NCI-H510A treated with DMSO at 0.1 percent for 48 hours (cell line): ENCODE results near the gene HNRNPH1.
A peak's percentile ranks its signal among the peaks of the same experiment; 100 is the strongest.

Source experiments
- DNase-seq: peaks from one replicate; lab custom pipeline; 2025; lab: John Stamatoyannopoulos, UW

HNRNPH1 gene

GRCh38 chr5:179603308-179603707, 20.2 kb downstream of the HNRNPH1 start:
- no peak for DNase-seq

DNA sequence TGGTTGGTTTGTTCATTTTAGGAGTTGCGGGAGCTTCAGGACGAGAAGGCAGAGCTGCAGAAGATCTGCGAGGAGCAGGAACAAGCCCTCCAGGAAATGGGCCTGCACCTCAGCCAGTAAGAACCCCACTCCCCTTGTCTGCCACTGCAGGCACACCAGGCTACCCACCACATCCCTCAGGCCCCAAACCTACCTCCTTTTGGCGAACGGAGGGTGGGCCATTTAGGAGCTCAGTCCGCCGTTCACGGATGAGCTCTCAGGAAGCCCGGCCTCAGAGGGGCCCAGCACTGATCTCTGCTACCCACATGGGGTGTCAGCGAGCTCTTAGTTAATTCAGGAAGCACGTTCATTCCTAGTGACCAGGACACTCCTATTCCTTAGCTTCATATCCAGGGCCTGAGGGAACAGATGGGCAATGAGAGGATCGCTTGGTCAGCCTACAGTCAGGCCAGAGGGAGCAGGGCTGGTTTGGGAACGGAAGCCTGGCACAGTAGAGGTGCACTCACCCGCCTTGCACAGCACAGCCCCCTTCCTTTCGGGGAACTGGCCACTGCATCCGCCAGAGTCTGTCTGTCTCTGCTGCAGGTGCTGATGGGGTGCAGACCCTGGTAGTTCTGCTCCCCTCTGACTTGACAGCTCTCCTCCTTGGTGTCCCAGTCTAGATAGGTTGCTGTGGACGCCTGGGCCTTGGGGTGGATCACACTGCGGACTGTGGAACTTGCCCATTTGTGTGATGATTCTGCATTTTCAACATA, 21.4 kb downstream of the HNRNPH1 start:
- no peak for DNase-seq

GRCh38 chr5:179599973-179600372, 23.5 kb downstream of the HNRNPH1 start:
- no peak for DNase-seq

- no peak for DNase-seq
These were observed 23.9 kb downstream of the HNRNPH1 start for GRCh38 chr5:179599566-179599965.

- no peak for DNase-seq
These were observed 24.4 kb downstream of the HNRNPH1 start for GRCh38 chr5:179599100-179599499.

GRCh38 chr5:179596421-179596820, 27.1 kb downstream of the HNRNPH1 start:
- DNase-seq = peak; percentile 60

GRCh38 chr5:179595916-179596315, 27.6 kb downstream of the HNRNPH1 start:
- DNase-seq = no peak

DNA sequence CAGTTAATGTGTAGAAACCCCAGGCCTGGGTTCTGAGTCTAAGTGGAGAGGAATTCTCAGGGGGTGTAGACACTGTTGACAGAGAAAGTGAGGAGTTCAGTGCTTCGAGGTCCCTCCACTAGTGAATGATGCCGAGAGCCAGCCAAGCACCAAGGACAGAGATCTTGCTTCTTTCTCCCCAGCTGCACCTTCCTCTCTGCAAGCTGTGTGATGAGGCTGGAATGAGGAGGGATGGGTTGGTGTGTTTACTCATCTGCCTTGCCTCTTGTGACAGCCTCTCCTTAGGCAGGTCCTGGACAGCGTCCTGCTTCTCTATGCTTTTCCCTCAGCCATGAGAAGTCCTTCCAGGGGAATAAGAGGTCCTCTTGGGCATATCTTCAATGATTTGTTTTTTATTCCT, 35.3 kb downstream of the HNRNPH1 start:
- DNase-seq = no peak

- DNase-seq = no peak
These were observed 37.5 kb downstream of the HNRNPH1 start for GRCh38 chr5:179585941-179586401.

- DNase-seq = no peak
These were observed 46.0 kb downstream of the HNRNPH1 start for GRCh38 chr5:179577286-179577960.

DNA sequence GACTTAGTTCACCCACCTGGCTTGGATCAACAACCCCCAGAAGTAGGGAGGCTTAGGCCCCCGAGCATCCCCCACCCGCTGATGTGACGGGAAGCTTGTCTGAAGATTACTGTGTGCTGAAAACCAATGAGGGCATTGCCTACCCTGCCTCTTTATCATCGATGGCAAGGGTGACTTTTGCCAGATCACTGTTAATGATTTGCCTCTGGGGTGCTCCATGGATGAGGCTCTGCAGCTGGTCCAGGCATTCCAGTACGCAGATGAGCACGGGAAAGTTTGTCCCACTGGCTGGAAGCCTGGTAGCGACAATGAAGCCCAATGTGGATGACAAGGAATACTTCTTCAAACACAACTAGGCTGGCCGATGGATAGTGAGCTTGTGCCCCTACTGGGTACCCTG, 51.1 kb downstream of the HNRNPH1 start:
- no peak for DNase-seq

- no peak for DNase-seq
These were observed 54.8 kb downstream of the HNRNPH1 start for GRCh38 chr5:179568721-179569120.

DNA sequence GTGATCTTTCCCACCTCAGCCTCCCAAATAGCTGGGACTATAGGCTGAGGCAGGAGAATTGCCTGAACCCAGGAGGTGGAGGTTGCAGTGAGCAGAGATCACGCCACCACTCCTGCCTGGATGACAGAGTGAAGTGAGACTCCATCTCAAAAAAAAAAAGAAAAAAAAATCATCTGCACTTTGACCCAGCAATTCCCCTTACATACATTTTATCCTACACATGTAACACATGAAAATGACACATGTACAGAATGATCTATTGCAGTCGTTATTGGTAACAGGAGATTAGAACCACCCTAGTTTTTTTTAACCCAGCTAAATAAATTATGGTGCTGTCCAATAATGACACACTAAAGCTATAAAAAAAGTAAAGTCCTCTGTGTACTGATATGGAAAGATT, 58.9 kb downstream of the HNRNPH1 start:
- no peak for DNase-seq
